HG03175 (cell line): ENCODE data around the gene FRRS1.

Experiments used
- ATAC-seq: cut with Tn5 transposase; IDR thresholded peaks from one replicate; pipeline ENCODE4 v1.9.1; 2021; ENCODE audit warnings: mild to moderate bottlenecking, moderate library complexity; ENCODE audit not compliant: unreplicated experiment

FRRS1 gene

DNA sequence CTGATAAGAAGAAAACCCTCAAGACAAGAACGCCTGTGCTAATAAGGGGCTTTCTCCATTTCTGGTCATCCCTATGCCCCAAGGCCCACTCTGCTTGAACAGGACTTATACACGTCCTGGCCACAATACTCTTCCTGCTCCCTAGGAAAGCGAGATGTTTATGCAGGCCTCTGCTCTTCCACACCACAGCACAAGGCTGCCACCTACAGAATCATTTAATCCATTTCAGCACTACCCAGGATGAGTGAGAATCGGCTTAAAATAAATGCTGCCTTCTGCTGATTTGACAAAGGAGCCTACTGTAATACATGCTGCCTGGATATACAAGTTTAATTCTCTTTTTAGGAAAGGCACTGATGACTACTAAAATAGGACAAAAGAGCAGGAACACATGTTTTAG lies 29.4 kb downstream of the FRRS1 start:
- ATAC-seq = peak; percentile 51

DNA sequence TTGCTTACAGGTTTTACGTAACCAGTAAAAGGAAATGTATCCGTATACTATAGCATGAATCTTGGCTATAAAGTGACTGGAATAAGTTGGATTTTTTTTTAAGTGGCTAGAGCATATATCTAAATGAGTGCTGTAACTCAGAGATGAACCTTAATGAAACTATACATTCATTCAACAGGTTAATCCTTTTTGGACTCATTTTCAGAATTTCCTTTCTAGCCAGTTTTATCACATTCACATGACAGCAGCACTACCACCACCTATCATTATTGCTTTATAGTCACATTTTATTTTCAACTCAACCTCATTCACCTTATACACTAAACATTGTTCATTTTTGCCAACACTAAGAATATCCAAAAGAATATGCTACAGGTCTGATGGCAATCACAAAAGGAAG lies 30.6 kb downstream of the FRRS1 start:
- no peak for ATAC-seq

DNA sequence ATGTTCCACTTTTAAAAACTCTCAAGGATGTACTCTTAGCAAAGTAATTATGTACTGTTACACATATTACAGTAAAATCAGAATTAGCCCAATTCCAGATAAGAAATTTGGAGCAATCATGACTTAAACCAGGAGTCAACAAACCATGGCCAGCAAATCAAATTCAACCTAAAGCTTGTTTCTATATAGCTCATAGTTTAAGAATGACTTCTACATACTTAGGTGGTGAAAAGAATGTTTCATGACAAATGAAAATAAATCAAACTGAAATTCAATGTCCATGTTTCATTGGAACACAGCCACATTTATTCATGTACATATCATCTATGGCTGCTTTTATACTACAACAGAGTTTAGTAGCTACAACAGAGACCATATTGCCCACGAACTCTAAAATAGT lies 35.1 kb downstream of the FRRS1 start:
- no peak for ATAC-seq

DNA sequence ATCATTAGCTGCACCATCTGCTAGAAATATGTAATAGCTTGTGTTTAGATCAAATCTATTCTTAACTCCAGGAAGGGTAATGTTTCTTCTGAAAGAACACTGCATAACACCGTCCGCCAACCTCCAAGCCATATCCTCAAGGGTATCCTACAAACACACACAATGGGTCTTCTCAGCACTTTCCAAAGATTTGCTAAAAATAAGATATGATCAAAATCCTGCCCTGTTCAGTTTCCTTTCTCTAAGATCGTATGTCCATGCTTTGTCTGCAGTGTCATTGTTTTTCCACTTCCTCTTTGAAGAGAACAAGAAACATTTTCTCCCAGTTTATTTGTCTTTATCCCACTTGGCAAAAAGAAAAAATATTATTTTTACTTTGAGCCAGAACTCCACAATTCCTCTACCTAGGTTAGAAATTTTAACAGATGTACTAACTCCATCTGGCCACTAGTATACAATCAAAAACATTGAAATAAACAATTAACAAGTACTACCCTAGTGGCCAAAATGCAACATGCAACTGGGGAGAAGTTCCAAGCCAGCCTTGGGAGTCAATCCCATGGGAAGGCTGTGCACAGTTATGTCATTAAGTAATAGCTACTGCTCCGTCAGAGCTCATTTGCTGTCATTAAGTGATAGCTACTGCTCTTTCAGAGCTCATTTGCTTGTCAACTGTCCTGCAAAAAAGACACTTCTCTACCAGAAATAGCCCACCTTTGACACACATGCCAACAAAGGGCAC lies 37.8 kb downstream of the FRRS1 start:
- peak; percentile 91 for ATAC-seq

DNA sequence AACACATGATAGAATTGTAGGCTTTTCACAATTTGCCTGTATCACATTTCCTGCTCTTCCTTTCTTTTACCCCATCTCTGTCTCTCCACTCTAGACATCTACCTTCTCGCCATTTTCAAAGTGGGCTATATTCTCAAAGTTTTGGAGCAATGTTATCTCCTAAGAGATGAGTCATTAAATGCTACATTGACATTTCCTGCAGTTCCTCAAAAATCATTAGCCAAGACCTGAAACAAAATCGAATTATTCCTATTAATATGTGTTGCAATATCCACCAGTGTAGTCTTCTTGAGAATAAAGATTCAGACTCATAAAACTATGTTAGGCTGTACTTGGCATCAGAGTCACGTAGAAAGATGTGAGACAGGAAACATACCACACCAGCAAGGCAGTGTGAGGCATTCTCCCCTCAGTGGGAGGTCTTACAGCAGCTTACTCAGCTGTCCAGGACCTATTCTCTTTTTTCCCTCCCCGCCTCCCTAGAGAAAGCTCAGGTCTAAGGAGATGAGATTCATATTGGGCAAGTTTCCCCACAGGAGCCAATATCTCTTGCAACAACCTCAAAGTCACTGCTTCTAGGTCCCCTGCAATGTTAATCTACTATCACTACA lies 38.8 kb downstream of the FRRS1 start:
- no peak for ATAC-seq

DNA sequence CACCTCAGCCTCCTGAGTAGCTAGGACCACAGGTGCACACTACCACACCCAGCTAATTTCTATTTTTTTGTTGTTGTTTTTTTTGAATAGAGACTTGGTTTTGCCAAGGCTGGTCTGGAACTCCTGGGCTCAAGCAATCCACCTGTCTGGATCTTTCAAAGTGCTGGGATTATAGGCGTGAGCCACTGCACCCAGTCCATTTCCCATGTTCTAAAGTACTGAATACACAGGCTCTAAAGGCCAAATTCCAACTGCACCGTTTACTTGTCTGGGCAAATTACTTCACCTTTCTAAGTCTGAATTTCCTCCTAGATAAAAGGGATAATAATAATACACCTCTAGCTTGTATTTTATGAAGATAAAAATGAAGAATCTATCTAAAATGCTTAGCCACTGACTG lies 39.6 kb downstream of the FRRS1 start:
- ATAC-seq = no peak

DNA sequence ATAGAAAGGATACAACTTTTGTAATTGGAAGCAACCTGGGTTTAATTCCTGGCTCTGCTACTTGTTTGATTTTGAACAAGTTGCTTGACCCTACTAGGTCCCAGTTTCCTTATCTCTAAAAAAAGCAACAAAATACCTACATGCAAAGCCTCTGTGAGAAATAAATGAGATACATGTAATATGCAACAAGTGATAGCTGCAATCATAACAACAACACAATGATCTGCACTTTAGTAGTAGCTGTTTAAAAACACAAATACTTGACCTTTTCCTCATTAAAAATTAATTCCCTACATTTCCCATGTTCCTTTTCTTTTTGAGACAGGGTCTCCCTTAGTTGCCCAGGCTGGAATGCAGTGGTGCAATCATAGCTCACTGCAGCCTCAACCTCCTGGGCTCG lies 40.0 kb downstream of the FRRS1 start:
- ATAC-seq = no peak

DNA sequence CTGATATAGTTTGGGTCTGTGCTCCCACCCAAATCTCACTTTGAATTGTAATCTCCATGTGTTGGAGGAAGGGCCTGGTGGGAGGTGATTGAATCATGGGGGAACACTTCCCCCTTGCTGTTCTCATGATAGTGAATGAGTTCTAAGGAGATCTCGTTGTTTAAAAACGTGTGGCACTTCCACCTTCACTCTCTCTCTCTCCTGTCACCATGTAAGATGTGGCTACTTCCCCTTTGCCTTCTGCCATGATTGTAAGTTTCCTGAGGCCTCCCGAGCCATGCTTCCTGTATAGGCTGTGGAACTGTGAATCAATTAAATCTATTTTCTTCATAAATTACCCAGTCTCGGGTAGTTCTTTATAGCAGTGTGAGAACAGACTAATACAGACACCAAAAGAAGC lies 40.4 kb downstream of the FRRS1 start:
- ATAC-seq = no peak

DNA sequence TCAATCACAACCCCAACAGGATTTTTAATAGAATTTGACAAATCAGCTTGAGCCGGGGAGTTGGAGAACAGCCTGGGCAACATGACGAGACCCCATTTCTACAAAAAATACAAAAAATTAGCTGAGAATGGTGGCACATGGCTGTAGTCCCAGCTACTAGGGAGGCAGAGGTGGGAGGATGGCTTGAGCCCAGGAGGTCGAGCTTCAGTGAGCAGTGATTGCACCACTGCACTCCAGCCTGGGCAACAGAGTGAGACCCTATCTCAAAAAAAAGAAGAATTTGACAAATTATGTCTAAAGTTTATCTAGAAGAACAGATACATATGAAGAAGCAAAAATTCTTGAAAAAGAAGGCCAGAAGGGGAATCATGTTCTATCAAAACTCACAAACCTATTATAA lies 43.2 kb downstream of the FRRS1 start:
- no peak for ATAC-seq

DNA sequence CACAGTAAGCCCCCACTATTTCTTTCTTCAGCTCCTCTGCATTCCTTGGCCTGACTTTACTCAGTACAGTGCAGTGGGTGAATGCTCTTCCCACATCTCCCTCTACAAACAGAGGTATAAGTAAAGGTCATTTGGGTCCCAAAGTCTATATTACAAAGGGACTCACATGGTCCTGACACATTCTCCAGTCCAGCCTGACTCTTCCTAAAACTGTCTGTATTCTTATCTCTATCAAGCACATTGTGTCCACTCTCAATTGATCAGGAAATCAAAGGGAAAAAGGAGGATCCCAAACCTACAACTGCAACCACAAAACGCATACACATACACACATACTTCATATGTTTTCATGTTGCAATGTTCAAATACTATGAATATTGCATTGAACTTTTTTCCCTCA lies 49.4 kb downstream of the FRRS1 start:
- ATAC-seq = no peak

DNA sequence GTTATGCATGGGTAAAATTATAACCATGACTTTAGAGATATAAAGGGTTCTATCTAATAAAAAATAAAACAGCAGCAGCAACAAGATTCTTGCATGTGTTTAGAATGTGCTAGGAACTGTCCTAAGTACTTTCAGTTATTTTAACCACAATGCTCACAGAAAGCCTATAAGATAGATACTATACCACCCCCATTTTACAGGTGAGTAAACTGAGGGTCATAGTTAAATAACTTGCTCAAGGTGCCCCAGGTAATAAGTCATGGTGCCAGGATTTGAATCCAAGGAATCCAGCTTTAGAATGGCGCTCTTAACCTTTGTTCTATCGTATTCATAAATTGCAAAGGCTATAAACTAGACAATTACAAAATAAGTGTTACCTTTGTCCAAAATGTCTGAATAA lies 53.4 kb downstream of the FRRS1 start:
- no peak for ATAC-seq

DNA sequence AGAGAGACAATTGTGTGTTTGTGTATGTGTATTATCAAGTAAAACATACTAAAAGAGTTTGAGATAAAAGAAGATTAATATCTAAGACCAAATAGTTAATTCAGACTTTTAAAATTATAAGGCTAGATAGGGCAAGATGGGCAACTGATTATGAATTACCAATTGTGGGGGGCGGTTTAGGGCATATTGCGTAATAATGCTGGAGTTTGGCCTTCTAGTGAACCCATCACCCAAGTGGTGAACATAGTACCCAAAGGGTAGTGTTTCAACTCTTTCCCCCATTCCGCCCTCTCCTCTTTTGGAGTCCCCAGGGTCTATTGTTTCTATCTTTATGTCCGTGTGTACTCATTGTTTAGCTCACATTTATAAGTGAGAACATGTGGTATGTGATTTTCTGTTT lies 55.4 kb downstream of the FRRS1 start:
- ATAC-seq = no peak

DNA sequence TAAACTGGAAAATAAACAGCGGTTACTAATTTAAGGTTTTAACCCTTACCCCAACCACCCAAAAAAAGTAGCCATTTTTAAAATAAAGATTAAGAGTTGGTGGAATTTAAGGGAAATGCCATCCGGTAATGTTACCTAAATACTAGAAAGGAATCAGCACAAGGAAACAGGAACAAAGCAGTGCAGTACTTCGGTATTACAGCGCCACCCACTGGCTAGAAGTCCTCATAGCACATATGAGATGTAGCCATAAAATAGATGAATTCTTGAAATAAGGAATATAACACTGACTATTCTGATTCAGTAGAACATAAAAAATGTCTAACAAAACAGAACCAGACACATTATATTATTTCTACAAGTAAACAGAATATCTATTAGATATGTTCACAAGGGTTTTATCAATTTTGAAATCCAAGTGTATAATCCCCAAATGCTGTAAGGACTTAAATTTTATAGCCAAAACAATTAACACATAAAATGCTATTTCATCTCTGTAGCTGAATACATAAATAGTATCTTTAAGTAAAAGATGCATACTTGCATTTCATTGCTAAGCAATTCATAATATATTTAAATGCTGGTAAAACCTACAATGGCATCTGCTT lies 58.8 kb downstream of the FRRS1 start:
- ATAC-seq = peak; percentile 78

DNA sequence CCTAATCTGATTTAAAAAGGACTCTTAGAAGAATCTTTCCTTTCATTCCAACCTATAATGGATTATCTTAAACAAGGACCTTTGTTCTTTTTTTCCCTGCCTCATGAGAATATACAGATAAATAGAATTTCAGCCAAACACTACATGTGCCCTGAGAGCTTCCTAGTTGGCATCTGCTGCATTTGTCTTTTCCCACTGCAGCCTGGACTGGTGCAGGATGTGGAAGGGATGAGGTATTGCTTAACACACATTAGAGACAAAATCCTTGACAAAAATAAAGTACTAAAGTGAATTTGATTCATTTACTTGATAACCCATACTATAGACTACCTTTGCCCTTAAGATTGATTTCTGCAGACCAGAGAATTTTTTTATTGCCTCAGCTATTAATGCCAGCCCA lies 61.0 kb downstream of the FRRS1 start:
- no peak for ATAC-seq

DNA sequence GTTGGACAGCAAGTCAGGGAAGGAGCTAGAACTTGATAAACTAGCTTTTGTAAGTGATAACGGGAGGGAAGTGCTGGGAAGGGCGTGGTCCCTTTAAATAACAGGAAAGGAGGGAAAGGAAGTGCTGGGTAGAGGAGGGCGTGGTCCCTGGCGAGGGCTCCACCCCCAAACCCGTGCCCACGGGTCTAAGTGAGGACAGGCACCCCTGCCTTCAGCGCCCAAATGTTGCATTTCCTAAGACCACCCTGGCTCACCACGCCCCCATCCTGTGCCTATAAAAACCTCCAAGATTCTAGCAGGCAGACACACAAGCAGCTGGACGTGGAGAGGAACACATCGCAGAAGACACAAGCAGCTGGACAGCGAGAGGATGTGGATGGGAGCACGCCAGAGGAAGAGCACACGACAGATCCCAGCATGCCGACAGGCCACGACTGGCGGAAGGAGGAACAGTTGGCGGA lies 62.0 kb downstream of the FRRS1 start:
- no peak for ATAC-seq

DNA sequence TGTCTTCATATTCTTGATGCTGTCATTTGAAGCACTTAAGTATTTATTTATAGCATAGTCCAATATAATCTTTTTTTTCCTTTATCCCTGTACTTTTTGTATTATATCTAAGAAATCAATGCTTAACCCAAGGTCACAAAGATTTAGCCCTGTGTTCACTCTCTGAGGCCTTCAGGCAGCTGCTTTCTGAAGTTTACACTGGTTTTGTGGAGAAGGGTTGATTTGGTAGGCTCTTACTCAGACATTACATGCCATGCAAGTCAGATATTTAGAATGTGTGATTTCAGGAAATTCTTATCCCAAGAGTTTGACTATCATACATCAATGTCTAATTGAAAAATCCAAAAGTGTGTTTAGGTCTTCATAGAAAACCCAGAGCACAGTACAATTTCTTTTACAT lies 64.2 kb downstream of the FRRS1 start:
- ATAC-seq = no peak

DNA sequence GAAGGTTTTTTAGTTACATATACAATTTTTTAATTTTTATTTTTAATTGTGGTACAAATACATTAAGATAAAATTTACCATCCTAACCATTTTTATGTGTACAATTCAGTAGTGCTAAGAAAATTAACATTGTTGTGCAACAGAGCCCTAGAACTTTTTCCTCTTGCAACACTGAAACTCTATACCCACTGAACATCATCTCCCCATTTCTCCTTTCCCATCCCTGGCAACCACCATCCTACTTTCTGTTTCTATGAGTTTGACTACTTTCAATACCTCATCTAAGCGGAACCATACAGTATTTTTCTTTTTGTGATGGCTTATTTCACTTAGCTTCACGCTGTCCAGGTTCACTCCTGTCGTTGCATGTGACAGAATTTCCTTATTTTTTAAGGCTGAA lies 66.4 kb downstream of the FRRS1 start:
- ATAC-seq = no peak

DNA sequence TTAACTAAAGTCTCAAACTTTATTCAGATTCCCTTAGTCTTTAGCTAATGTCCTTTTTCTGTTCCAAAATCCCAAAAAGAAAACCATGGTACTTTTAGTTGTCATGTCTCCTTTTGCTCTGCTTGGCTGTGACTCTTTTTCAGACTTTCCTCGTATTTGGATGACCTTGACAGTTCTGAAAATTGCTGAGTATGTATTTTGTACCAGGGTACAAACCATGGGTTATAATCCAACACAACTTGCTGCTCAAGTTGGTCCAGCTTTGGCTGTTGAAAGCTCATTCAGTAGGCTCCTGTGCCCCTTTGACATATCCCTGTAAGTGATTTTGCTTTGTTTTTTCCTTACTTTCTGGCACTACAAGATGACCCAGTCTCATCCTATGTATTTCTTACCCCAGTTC lies 68.9 kb downstream of the FRRS1 start:
- ATAC-seq = no peak

DNA sequence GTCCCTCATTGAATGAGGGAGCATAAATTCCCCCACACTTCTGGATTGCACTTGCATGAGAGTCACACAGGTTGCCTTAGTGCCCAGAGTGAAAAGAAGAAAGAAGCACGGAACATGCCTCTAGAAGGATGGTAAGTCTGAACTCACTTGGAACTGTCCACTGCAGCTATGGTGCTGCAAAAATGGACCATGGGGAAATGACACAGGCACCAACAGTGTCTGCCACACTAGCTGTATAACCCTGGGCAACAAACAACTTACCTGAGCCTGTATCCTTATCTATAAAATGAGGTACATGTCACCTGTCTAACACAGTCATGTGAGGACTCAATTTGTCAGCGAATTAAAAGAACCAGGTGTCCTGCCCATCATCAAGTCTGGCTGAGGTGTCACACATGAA lies 69.8 kb downstream of the FRRS1 start:
- ATAC-seq = no peak

DNA sequence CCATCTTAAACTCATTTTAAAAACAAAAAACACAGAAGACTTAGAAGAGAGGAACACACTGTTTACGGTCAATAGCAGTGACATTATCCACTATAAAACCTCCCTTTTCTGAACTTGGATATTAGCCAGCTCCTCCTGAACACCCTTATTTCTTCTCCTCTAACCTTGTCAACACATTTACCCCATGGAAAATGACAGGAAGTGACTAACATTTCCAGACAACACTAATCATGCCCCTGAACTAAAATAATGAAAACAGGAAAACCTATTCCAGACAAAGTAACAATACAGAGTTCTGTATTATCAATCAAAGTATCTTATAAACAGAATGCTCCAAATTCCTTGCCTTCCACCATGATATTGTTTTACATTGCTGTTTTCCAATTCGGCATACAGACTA lies 75.3 kb downstream of the FRRS1 start:
- no peak for ATAC-seq

DNA sequence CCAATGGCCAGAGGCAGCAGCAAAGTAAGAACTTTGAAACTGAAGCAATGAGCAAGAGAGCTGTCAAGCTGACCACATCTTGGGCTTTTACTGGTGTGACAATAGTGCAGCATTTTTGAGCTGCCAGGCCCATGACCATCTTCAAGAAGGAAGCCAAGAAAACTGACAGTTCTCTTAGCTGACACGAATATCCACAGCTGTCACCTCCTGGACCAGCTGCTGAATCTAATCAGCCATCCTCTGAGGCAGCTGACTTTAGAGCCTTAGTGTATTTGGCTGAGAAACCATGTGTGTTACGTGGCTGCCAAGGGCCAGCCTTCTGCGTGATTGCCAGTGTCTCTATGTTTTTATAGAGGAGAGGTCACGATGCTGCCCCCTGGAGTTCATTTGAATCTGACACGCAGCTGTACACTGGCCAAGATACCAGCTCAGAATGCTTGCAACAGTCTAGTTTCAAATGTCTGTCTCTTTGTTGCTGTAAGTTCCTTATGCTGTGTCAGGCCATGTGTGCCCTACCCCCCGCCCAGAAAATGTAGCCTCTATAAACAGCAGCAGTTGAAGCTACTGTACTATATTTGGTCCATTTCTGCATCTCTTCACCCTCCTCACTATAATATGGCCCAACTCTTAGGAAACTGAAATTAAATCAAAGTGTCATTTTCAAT lies 80.8 kb downstream of the FRRS1 start:
- peak; percentile 85 for ATAC-seq

DNA sequence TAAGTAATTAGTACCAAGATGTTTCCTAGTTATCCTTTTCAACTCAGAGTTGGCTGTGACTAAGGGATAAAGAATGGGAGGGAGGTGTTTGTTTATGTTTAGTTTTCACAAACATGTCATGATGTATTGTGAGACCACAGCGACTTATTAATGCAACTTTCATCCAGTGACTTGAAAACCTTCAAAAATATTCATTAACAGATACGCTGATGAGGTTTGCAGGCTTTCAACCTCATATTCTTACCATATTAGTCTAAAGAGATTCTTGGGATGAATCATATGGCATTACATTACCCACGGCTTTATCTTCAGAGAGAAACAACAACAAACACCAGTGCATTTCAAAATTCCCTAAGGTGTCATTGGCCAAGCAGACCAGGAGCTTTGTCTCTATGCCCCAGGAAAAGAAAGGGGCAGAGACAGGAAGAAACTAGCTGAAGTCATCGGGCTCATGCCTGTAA lies 84.1 kb downstream of the FRRS1 start:
- no peak for ATAC-seq
